DND-41 (cell line): Measurements from ENCODE around the gene ISCU.

Source experiments
- ATAC-seq: fragments of 200-7000 bp; cut with Tn5 transposase; 3 replicates; pipeline ENCODE4 v1.9.1; 2021; ENCODE audit warnings: low read depth; ENCODE audit not compliant: insufficient read depth
- DNase-seq: peaks from one replicate; pipeline ENCODE4 v3.0.0-alpha.2; 2020
- H2AFZ ChIP-seq: 2 replicates; pipeline ENCODE4 v1.6.0; 2012; ENCODE audit warnings: low read depth, low read length
- H3K27ac ChIP-seq: 2 replicates; pipeline ENCODE4 v1.5.1; 2012; ENCODE audit warnings: low read length, inconsistent platforms
- H3K27me3 ChIP-seq: fragments of 200-600 bp; sonication (generic); 2 replicates; pipeline ENCODE4 v1.6.0; 2012; ENCODE audit warnings: low read length, mild to moderate bottlenecking, inconsistent platforms; ENCODE audit not compliant: insufficient read depth, poor library complexity
- H3K36me3 ChIP-seq: 2 replicates; pipeline ENCODE4 v1.5.1; 2012; ENCODE audit warnings: low read length, inconsistent platforms; ENCODE audit not compliant: insufficient read depth
- H3K4me1 ChIP-seq: 2 replicates; pipeline ENCODE4 v1.5.1; 2012; ENCODE audit warnings: mild to moderate bottlenecking, low read length; ENCODE audit not compliant: insufficient read depth
- H3K4me2 ChIP-seq: 2 replicates; pipeline ENCODE4 v1.6.0; 2012; ENCODE audit warnings: mild to moderate bottlenecking, moderate library complexity, low read length, inconsistent platforms; ENCODE audit not compliant: insufficient read depth
- H3K4me3 ChIP-seq, 2 experiments: fragments of 200-600 bp in 1 of 2; shearing (Covaris generic) in 1 of 2; 2 replicates each; pipeline ENCODE4 v1.5.1; 2012 to 2016; ENCODE audit warnings: inconsistent platforms in 2 of 2, low read length in 2 of 2, mild to moderate bottlenecking in 2 of 2, low read depth in 1 of 2, moderate library complexity in 1 of 2
- H3K79me2 ChIP-seq: 2 replicates; pipeline ENCODE4 v1.6.0; 2012; ENCODE audit warnings: low read length, inconsistent platforms; ENCODE audit not compliant: insufficient read depth
- H3K9ac ChIP-seq: 2 replicates; pipeline ENCODE4 v1.6.0; 2012; ENCODE audit warnings: low read depth, mild to moderate bottlenecking, inconsistent platforms, low read length, moderate library complexity
- H3K9me3 ChIP-seq: 2 replicates; pipeline ENCODE4 v1.5.1; 2012; ENCODE audit warnings: low read length, moderate library complexity, mild to moderate bottlenecking, inconsistent platforms; ENCODE audit not compliant: insufficient read depth, severe bottlenecking
- H4K20me1 ChIP-seq: 2 replicates; pipeline ENCODE4 v1.6.0; 2012; ENCODE audit warnings: low read length; ENCODE audit not compliant: insufficient read depth
- EZH2 ChIP-seq: IDR thresholded peaks from 3 replicates; pipeline ENCODE4 v1.6.1; 2012; ENCODE audit warnings: borderline replicate concordance, low read depth, mild to moderate bottlenecking, moderate library complexity, low read length, inconsistent platforms; ENCODE audit not compliant: severe bottlenecking
- TF ChIP-seq, protein P1 (sequence below): IDR thresholded peaks from 2 replicates; pipeline ENCODE4 v1.5.1; 2012; ENCODE audit warnings: borderline replicate concordance, low read length, moderate library complexity, mild to moderate bottlenecking; ENCODE audit not compliant: poor library complexity, severe bottlenecking; ENCODE audit errors: extremely low read depth

ISCU gene

DNA sequence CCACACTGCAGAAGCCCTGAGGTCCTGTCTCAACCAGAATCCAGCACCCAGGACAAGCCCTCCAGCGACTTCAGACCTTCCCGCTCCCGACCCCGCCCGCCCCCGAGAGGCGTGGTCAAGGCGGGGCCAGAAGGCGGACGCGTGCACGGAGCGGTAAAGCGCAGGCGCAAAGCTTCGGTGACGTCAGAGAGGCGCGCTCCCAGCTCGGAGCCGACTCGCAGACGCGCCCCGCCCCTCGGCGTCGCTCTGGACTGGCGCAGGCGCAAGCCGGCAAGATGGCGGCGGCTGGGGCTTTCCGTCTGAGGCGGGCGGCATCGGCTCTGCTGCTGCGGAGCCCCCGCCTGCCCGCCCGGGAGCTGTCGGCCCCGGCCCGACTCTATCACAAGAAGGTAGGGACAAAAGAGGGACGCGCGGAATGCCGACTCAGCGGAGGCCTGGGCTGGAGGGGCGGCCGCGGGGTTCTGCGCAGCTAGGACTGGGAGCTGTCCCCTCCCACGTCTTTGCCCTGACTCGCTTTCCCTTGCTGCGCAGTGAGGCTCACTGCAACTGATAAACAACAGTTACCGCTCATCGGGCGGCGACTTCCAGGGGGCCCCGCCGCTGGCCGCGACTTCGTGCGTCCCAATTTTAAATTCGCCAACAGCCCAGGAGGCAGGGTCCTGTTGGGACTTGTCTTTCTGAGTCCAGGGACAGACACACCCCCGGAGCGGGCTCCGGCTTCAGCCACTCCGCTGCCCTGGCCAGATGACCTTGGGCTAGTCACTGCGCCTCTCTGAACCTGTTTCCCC, at the start of gene ISCU:
Gene ISCU, plus strand, starts transcription at position 249 of the 788 bp plus-strand sequence. Its CDS starts 27 bp downstream, at position 276.
- Histone ChIP-seq H3K9me3 (no peaks in the 10 kb centered on the region), H3K27me3 (no peaks in the 10 kb centered on the region), H3K4me1 (peaks cover 66% of the 10 kb centered on the region), H3K4me2 (peak within 1 kb of the TSS; percentile 98), H3K4me3 (peak within 1 kb of the TSS; percentile 81 to 88; a peak in 3 of 4 replicates), H3K79me2 (peaks cover 58% of the 10 kb centered on the region), H4K20me1 (peaks cover 30% of the 10 kb centered on the region), H3K36me3 (peaks cover 58% of the 10 kb centered on the region), H3K27ac (peak within 1 kb of the TSS; percentile 87), H3K9ac (peak within 1 kb of the TSS; percentile 75), H2AFZ (peak within 1 kb of the TSS; percentile 94)
- DNase-seq (peak; percentile 98), ATAC-seq (peak; percentile 75)
- no peak for TF ChIP-seq EZH2
- TF ChIP-seq, protein P1, sequence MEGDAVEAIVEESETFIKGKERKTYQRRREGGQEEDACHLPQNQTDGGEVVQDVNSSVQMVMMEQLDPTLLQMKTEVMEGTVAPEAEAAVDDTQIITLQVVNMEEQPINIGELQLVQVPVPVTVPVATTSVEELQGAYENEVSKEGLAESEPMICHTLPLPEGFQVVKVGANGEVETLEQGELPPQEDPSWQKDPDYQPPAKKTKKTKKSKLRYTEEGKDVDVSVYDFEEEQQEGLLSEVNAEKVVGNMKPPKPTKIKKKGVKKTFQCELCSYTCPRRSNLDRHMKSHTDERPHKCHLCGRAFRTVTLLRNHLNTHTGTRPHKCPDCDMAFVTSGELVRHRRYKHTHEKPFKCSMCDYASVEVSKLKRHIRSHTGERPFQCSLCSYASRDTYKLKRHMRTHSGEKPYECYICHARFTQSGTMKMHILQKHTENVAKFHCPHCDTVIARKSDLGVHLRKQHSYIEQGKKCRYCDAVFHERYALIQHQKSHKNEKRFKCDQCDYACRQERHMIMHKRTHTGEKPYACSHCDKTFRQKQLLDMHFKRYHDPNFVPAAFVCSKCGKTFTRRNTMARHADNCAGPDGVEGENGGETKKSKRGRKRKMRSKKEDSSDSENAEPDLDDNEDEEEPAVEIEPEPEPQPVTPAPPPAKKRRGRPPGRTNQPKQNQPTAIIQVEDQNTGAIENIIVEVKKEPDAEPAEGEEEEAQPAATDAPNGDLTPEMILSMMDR, result peak; percentile 1

DNA sequence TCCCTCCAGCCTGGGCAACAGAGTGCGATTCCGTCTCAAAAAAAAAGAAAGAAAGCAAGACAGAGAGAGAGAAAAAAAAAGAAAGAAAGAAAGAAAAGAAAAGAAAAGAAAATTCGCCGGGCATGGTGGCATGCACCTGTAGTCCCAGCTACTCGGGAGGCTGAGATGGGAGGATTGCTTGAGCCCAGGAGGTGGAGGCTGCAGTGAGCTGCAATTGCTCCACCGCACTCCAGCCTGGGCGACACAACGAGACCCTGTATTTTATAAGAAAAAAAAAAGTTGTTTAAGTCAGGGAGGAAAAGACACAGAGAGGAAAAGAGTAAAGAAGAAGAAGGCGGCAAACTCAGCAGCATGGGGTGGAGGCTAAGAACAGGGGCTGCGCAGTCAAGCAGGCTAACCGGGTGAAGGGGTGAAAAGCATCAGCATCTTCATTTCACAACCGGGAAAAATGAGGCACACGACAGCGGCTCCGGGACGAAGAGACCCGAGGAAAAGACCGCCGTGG, 47.9 kb upstream of the ISCU start:
- H2AFZ ChIP-seq, result peak overlapping the region; percentile 94
- DNase-seq (no peak), ATAC-seq (peak; percentile 25; the same call in 2 of the 3 replicates)
- H3K9ac ChIP-seq, result peak overlapping the region; percentile 55
- TF ChIP-seq EZH2, result no peak
- TF ChIP-seq, protein P1, result no peak
- H4K20me1 ChIP-seq, result peaks cover 16% of the 10 kb centered on the region
- peaks cover 20% of the 10 kb centered on the region for H3K79me2 ChIP-seq
- H3K36me3 ChIP-seq, result peaks cover 28% of the 10 kb centered on the region
- peaks cover 39% of the 10 kb centered on the region for H3K4me1 ChIP-seq
- H3K27me3 ChIP-seq, result no peaks in the 10 kb centered on the region
- H3K27ac ChIP-seq, result peak overlapping the region; percentile 84
- no peaks in the 10 kb centered on the region for H3K9me3 ChIP-seq
- H3K4me2 ChIP-seq, result peak overlapping the region; percentile 92
- peak overlapping the region; percentile 30 to 82; a peak in 3 of 4 replicates for H3K4me3 ChIP-seq

DNA sequence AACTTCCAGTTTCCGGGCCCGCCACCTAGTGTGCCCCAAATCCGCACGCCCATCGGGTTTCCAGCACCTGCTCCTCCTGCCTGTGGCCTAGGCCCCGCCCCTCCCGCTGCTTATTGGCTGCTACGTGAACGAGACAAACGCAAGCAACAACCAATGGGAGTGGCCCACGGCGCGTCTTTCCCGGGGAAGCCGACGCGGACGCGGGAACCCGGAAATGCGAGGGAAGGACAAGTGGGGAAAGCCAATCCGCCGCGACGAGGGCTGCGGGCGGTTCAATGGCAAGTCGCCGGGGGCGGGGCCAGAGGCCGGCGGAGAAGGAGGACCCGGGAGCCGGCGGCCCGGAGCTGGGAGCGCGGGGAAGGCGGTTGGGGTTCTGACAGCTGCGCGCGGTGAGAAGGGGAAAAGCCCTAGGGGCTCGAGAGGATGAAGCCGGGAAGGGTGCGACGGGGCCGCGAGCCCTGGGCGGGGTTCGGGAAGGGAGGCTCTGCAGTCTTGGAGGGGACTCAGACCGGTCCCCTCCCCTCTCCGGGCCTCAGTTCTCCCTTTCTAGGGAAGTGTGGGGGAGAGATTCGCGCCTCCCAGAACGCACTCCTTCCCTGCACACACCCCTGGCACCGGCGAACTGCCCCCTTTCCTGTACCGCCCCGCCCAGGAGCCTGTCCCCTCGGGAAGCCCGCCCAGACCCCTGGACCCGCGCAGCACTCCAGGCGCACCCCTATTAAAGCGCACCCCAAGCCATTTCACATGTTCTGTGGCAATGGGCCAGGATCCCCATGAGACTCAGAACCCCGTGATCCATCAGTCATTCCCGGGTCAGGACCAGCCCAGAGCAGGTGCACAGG, 47.2 kb upstream of the ISCU start, which contains the start of gene FICD:
Gene FICD, plus strand, starts transcription at position 305 of the 842 bp plus-strand sequence. CDS start 1,696 bp downstream, outside the sequence.
- H3K9ac ChIP-seq, result peak within 1 kb of the TSS; percentile 76
- no peaks in the 10 kb centered on the region for H3K9me3 ChIP-seq
- ATAC-seq, result peak; percentile 90
- peak within 1 kb of the TSS; percentile 94 for H2AFZ ChIP-seq
- H3K27me3 ChIP-seq, result no peaks in the 10 kb centered on the region
- H3K4me2 ChIP-seq, result peak within 1 kb of the TSS; percentile 92
- H3K4me3 ChIP-seq, result peak within 1 kb of the TSS; percentile 58 to 82
- H3K36me3 ChIP-seq, result peaks cover 34% of the 10 kb centered on the region
- peak; percentile 100 for DNase-seq
- H3K4me1 ChIP-seq, result peaks cover 39% of the 10 kb centered on the region
- TF ChIP-seq, protein P1, result peak; percentile 25
- TF ChIP-seq EZH2, result no peak
- H3K79me2 ChIP-seq, result peaks cover 20% of the 10 kb centered on the region
- H4K20me1 ChIP-seq, result peaks cover 17% of the 10 kb centered on the region
- peak within 1 kb of the TSS; percentile 84 for H3K27ac ChIP-seq
